Upper lobe of right lung (tissue), 1 donor: ENCODE data around the gene RNPS1. TPM values are rescaled to one million over a fixed set of nuclear protein-coding genes. Genes with fewer than 3 reads are reported as not detected.

ENCODE experiments used
- ATAC-seq: fragments of 200-7000 bp; cut with Tn5 transposase; one replicate; pipeline ENCODE4 v1.9.1; 2020; ENCODE audit warnings: mild to moderate bottlenecking, moderate library complexity
- DNase-seq: peaks from one replicate; pipeline ENCODE4 v3.0.0-alpha.2; 2020
- H3K27ac ChIP-seq: fragments of 200-600 bp; one replicate; pipeline ENCODE4 v1.8.0; 2022
- H3K27me3 ChIP-seq: fragments of 200-600 bp; one replicate; pipeline ENCODE4 v1.8.0; 2022; ENCODE audit warnings: mild to moderate bottlenecking
- H3K36me3 ChIP-seq: fragments of 200-600 bp; one replicate; pipeline ENCODE4 v1.8.0; 2022
- H3K4me1 ChIP-seq: fragments of 200-600 bp; one replicate; pipeline ENCODE4 v1.8.0; 2022
- H3K4me3 ChIP-seq: fragments of 200-600 bp; one replicate; pipeline ENCODE4 v1.8.0; 2022; ENCODE audit warnings: mild to moderate bottlenecking
- H3K9me3 ChIP-seq: fragments of 200-600 bp; one replicate; pipeline ENCODE4 v1.8.0; 2022
- intact Hi-C: fragments of 100-400 bp; cut with DNase I; formaldehyde crosslinking; loops from one replicate; pipeline ENCODE4 v1.11.0; 2022
- total RNA-seq: library from RNA; stranded (reverse); fragmentation: NEBNext Ultra II Directional; extraction: Animal tissue kit (Norgen Biotek cat#: 25700); gene quantifications from one replicate; pipeline ENCODE4 v1.2.1, GENCODE V29; 2021
- TF ChIP-seq, protein P1 (sequence below): fragments of 200-600 bp; IDR thresholded peaks from one replicate; pipeline ENCODE4 v1.8.0; 2022; ENCODE audit warnings: antibody characterized with exemption
- donor health status: DM: no; HTN: yes; CAD: no; lungs with severe emphysema.

Gene RNPS1
- total RNA-seq, 1 donor from 2014 or later, result 116 TPM

DNA sequence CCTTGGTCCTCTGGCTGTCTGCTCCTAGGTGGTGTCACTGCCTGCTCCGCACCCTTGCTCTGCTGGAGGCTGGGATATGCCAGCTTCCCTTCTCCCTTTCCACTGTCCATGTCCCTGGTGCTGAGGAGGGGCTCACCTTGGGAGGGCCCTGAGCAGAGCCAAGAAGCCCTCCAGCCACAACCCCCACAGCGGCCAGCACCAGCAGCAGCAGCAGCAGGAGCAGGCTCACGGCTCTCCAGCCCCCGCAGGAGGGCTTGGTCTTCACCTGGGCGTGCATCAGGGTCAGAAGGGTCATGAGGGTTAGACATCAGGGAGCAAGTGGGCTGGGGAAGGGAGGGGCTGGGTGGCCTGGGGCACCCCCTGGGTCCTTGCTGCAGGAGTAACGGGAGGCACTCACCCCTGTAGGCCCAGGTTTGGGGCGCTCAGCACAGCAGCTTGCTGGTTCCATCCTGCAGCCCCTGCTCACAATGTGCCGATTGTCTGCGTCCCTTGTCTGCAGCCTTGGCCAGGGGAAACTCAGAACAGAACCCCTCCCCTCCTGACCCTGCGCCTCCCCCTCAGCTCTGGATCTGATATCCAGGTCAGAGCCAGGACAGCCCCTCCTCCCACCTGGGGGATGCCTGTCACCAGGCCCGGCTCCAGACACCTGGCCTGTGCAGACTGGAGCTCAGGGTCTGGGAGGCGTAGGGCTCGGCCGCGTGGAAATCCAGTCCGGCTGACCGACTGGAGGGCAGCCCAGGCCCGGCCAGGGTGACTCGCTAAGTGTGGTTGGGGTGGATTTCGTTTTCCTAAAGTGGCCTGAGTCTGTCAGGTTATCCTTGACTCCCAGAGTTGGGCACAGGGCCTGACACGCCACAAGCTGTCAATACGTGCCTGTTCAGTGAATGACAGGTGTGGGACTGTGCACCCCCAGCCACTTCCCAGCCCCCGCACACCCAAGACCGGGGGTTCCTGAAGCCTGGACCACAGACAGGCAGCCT, 57.2 kb downstream of the RNPS1 start, which contains the start of gene BRICD5:
TSS of gene BRICD5 (minus strand) at position 478 of the 980 bp plus-strand sequence. CDS start at position 448, 30 bp downstream.
- DNase-seq (no peak), ATAC-seq (no peak)
- intact Hi-C loops, result no loop called here
- no peak within 1 kb of the TSS for H3K4me3 ChIP-seq
- H3K36me3 ChIP-seq, result peaks cover 34% of the 10 kb centered on the region
- no peaks in the 10 kb centered on the region for H3K9me3 ChIP-seq
- TF ChIP-seq, protein P1, sequence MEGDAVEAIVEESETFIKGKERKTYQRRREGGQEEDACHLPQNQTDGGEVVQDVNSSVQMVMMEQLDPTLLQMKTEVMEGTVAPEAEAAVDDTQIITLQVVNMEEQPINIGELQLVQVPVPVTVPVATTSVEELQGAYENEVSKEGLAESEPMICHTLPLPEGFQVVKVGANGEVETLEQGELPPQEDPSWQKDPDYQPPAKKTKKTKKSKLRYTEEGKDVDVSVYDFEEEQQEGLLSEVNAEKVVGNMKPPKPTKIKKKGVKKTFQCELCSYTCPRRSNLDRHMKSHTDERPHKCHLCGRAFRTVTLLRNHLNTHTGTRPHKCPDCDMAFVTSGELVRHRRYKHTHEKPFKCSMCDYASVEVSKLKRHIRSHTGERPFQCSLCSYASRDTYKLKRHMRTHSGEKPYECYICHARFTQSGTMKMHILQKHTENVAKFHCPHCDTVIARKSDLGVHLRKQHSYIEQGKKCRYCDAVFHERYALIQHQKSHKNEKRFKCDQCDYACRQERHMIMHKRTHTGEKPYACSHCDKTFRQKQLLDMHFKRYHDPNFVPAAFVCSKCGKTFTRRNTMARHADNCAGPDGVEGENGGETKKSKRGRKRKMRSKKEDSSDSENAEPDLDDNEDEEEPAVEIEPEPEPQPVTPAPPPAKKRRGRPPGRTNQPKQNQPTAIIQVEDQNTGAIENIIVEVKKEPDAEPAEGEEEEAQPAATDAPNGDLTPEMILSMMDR, result no peak
- H3K27ac ChIP-seq, result no peak within 1 kb of the TSS
- H3K4me1 ChIP-seq, result peaks cover 36% of the 10 kb centered on the region
- H3K27me3 ChIP-seq, result no peaks in the 10 kb centered on the region

DNA sequence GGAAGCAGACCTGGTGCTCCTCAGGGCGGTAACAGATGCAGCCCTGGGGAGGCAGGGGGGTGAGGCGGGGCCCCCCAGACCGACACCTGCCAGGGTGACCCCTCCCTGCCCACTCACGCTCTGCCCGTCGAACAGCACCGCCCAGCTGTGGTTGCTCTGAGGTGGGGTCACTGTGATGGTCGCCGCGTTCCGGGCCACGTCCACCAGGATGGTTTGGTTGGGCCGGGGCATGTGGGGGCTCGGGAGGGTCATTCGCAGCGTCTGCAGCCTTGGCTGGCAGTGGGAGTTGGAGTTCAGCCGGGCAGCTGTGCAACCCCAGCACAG, 58.0 kb downstream of the RNPS1 start:
- Histone ChIP-seq H3K4me3 (no peak overlapping the region), H3K36me3 (peaks cover 34% of the 10 kb centered on the region), H3K4me1 (peaks cover 36% of the 10 kb centered on the region)

DNA sequence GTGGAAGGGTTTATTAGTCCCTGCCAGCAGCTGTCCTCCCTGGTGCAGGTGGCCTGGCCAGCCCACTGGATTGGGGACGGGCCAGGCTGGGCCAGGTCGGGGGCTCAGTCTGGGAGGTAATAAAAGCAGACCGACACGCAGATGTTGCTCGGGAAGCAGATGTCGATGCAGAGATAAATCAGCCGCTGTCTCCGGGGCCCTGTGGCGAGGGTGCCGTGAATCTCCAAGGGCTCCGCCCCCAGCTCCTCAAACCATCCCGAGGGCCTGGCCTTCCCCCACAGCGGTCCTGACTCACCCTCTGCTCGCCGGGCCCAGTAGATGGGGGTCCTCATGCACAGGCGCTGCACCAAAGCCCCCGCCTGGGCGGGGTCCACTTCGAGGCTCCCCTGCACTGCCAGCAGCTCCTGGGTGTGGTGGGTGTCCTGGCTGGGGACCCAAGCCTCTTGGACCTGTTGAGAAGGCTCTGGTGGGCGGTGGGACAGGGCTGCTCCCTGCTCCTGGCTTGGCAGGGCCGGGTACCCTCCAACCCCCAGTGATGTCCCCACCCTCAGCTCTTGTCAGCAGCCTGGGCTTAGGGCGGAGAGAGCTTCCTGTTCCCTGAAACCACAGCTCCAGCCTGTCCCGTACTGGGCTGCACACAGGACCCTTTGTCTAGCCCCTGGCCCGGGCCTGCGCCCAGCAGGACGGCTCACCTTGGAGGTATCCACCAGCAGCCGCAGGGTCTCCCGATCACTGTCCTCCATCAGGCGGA, 58.5 kb downstream of the RNPS1 start:
- H3K27ac ChIP-seq, result no peak overlapping the region
- DNase-seq, result no peak
- H3K9me3 ChIP-seq, result no peaks in the 10 kb centered on the region
- intact Hi-C loops, result no loop called here
- H3K27me3 ChIP-seq, result no peaks in the 10 kb centered on the region
- peaks cover 34% of the 10 kb centered on the region for H3K36me3 ChIP-seq
- no peak for ATAC-seq
- H3K4me1 ChIP-seq, result peaks cover 41% of the 10 kb centered on the region
- H3K4me3 ChIP-seq, result no peak overlapping the region
- TF ChIP-seq, protein P1, result no peak

More for the DNA sequence above, 58.0 kb downstream of the RNPS1 start:
- intact Hi-C loops, result no loop called here
- no peak for ATAC-seq
- no peaks in the 10 kb centered on the region for H3K9me3 ChIP-seq
- TF ChIP-seq, protein P1, result no peak
- no peaks in the 10 kb centered on the region for H3K27me3 ChIP-seq
- no peak overlapping the region for H3K27ac ChIP-seq
- no peak for DNase-seq

DNA sequence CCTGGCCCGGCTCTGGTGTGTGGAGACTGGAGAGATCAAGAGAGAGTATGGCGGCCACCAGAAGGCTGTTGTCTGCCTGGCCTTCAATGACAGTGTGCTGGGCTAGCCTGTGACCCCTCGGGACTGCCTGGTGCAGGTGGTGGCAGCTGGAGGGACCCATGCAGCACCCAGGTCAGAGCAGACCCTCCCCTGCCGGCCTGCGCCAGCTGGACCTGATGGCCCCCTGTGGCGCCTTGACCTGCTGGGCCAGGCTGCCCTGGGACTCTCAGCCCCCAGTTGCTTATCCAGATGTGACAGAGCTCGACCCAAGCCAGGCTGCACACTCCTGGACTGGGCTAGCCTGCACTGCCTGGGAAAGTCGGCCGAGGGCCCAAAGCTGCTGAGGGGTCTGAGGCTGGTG, 59.2 kb downstream of the RNPS1 start:
- no peaks in the 10 kb centered on the region for H3K27me3 ChIP-seq
- H3K36me3 ChIP-seq, result peaks cover 34% of the 10 kb centered on the region
- TF ChIP-seq, protein P1, result no peak
- no peak overlapping the region for H3K27ac ChIP-seq
- DNase-seq (no peak), ATAC-seq (no peak)
- no peaks in the 10 kb centered on the region for H3K9me3 ChIP-seq
- H3K4me3 ChIP-seq, result no peak overlapping the region
- H3K4me1 ChIP-seq, result peaks cover 38% of the 10 kb centered on the region
- intact Hi-C loops, result no loop called here

DNA sequence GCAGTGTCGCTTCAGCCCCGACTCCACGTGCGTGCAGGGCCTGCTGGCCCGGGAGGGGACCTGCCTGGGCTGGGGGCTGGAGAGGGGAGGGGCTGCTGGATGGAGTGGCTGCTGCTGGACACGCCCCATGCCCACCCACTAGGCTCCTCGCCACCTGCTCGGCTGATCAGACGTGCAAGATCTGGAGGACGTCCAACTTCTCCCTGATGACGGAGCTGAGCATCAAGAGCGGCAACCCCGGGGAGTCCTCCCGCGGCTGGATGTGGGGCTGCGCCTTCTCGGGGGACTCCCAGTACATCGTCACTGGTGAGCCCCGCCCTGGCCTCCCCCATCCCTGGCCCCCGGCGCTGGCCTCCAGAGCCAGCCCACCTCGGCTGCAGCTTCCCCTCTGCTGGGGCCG, 59.6 kb downstream of the RNPS1 start:
- Histone ChIP-seq H3K4me3 (no peak overlapping the region), H3K9me3 (no peaks in the 10 kb centered on the region), H3K4me1 (peaks cover 33% of the 10 kb centered on the region), H3K36me3 (peaks cover 34% of the 10 kb centered on the region), H3K27me3 (no peaks in the 10 kb centered on the region), H3K27ac (no peak overlapping the region)
- ATAC-seq (no peak), DNase-seq (no peak)
- intact Hi-C loops, result no loop called here
- TF ChIP-seq, protein P1, result no peak
